Ishikawa (cell line): Measurements from ENCODE around the gene TMCO5A.

ENCODE experiments used
- CEBPB ChIP-seq: IDR thresholded peaks from 2 replicates; pipeline ENCODE4 v1.6.1; 2012
- CREB1 ChIP-seq: IDR thresholded peaks from 2 replicates; pipeline ENCODE4 v1.6.1; 2012; ENCODE audit warnings: low read depth
- EGR1 ChIP-seq: IDR thresholded peaks from 2 replicates; pipeline ENCODE4 v1.6.1; 2012
- EP300 ChIP-seq: IDR thresholded peaks from 2 replicates; pipeline ENCODE4 v1.6.1; 2012; ENCODE audit warnings: borderline replicate concordance
- FOXM1 ChIP-seq: IDR thresholded peaks from 2 replicates; pipeline ENCODE4 v1.6.1; 2012; ENCODE audit warnings: low read depth, borderline replicate concordance
- MAX ChIP-seq: IDR thresholded peaks from 2 replicates; pipeline ENCODE4 v1.6.1; 2012
- NFIC ChIP-seq: IDR thresholded peaks from 2 replicates; pipeline ENCODE4 v1.6.1; 2012
- RAD21 ChIP-seq: IDR thresholded peaks from 2 replicates; pipeline ENCODE4 v1.6.1; 2012; ENCODE audit warnings: low read depth
- REST ChIP-seq: IDR thresholded peaks from 2 replicates; pipeline ENCODE4 v1.6.1; 2012; ENCODE audit warnings: low read depth, mild to moderate bottlenecking
- TAF1 ChIP-seq: IDR thresholded peaks from 2 replicates; pipeline ENCODE4 v1.6.1; 2012; ENCODE audit warnings: low read depth, mild to moderate bottlenecking
- TCF12 ChIP-seq: IDR thresholded peaks from 2 replicates; pipeline ENCODE4 v1.6.1; 2012; ENCODE audit warnings: low read depth
- USF1 ChIP-seq: IDR thresholded peaks from 2 replicates; pipeline ENCODE4 v1.6.1; 2012

GRCh38 chr15:37941779-37942178 is 7.3 kb downstream of the TMCO5A start:
- TF ChIP-seq EP300 (no peak), RAD21 (no peak), FOXM1 (no peak), REST (no peak), NFIC (no peak), MAX (no peak), TCF12 (no peak), CEBPB (no peak), USF1 (no peak), CREB1 (no peak), EGR1 (no peak), TAF1 (no peak)
